Dendritic cell treated with granulocyte-macrophage colony-stimulating factor and Interleukin-4, amounts not matched to agents 40 ng/mL and 50 ng/mL, for 4 days (primary cell): Measurements from ENCODE around the gene MYOM1.
A peak's percentile ranks its signal among the peaks of the same experiment; 100 is the strongest.
"Not testable (repeated sequence)": the region's sequence is repeated elsewhere in the genome, so short reads cannot be mapped to it uniquely, and the experiment has no call there.

Experiments
- H3K27ac Mint-ChIP-seq: one replicate; pipeline ENCODE4 v1.8.0; 2022; ENCODE audit warnings: mild to moderate bottlenecking, mixed read lengths
- H3K27me3 Mint-ChIP-seq: one replicate; pipeline ENCODE4 v1.8.0; 2022; ENCODE audit warnings: mild to moderate bottlenecking, mixed read lengths
- H3K36me3 Mint-ChIP-seq: one replicate; pipeline ENCODE4 v1.8.0; 2022; ENCODE audit warnings: low read depth, mixed read lengths
- H3K4me1 Mint-ChIP-seq: one replicate; pipeline ENCODE4 v1.8.0; 2022; ENCODE audit warnings: low read depth, mixed read lengths
- H3K4me3 Mint-ChIP-seq: one replicate; pipeline ENCODE4 v1.8.0; 2022; ENCODE audit warnings: mild to moderate bottlenecking, moderate library complexity, mixed read lengths
- H3K9me3 Mint-ChIP-seq: one replicate; pipeline ENCODE4 v1.8.0; 2022; ENCODE audit warnings: mixed read lengths
- intact Hi-C: fragments of 100-400 bp; cut with micrococcal nuclease; formaldehyde crosslinking; loops from one replicate; pipeline ENCODE4 v1.15.0; 2022

The MYOM1 gene

DNA sequence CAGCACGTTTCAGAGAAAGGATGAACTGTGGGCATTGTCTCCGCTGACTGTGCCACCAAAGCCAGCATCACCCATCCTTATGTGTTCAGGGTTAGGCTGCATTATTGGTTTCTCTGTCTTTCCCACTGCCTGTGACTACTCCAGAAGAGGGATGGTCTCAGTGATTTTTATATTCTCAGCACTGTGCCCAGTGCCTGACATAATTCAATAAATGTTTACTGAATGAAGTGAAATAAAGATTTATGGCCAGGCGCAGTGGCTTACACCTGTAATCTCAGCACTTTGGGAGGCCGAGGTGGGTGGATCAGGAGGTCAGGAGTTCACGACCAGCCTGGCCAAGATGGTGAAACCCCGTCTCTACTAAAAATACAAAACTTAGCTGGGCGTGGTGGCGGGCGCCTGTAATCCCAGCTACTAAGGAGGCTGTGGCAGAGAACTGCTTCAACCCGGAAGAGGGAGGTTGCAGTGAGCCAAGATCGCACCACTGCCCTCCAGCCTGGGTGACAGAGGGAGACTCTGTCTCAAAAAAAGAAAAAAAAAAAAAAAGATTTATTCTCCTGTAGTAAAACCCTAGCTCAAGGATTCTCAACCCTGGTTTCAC is 21.4 kb downstream of the MYOM1 start:
- H3K27ac Mint-ChIP-seq, H3K36me3 Mint-ChIP-seq, H3K4me3 Mint-ChIP-seq, intact Hi-C loops, H3K9me3 Mint-ChIP-seq, H3K4me1 Mint-ChIP-seq, H3K27me3 Mint-ChIP-seq: not testable (repeated sequence)

DNA sequence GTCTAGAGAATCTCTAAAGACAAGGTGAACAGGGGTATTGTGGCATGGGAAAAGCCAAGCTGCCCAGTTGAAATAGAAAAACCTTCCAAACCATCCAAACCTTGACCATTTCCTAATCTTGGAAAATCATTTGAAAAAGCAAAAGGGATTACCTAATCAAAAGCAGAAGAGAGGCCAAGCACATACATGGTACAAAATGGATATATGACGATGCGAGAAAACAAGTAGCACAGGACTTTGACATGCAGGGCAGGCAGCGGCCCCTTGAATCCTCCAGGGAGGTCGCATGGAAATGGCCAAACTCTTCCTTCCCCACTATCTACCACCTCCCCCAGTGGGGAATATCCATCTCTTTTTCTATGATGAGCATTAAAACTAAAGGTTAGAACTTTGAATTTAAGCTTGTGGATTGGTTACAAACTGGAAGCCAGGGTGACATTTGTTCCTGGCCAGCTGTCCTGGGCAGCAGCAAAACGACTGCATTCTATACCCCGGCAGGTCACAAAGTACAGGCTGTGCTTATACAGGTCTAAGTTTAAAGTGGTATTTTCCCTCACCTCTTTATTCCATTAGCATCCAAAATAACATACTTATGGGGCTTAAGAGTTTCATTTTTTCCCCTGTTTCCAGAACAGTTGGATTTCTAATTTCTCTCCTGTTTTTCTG is 24.7 kb downstream of the MYOM1 start:
- no peak overlapping the region for H3K27ac Mint-ChIP-seq
- no peaks in the 10 kb centered on the region for H3K9me3 Mint-ChIP-seq
- peaks cover 8% of the 10 kb centered on the region for H3K4me1 Mint-ChIP-seq

DNA sequence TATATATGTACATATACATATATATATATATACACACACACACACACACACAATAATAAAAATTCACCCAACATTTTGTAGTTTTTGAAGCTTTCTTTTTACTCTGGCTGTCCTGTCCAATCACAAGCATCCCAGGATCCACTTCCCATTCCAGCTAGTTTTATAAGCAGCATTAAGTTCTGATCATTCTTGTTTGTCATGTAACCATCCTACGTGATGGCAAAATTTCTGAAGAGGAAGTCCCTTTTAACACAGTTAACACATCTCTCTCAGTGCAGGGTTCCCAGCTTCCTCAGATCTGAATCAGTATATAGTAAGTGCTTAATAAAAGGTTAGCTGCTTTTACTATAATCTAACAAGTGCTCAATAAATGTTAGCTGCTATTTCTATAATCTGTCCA is 26.4 kb downstream of the MYOM1 start:
- Mint-ChIP-seq H3K4me3 (no peak overlapping the region), H3K9me3 (no peaks in the 10 kb centered on the region), H3K4me1 (peaks cover 8% of the 10 kb centered on the region), H3K36me3 (peaks cover 5% of the 10 kb centered on the region), H3K27me3 (no peaks in the 10 kb centered on the region), H3K27ac (no peak overlapping the region)
- intact Hi-C loops, result loop anchor here (5.0 kb wide), 1 partner anchor 46 kb away; no protein-coding TSS in a partner anchor

More for the DNA sequence above, 24.7 kb downstream of the MYOM1 start:
- intact Hi-C loops, result loop anchor here (5.0 kb wide), 1 partner anchor 48 kb away; no protein-coding TSS in a partner anchor
- H3K27me3 Mint-ChIP-seq, result no peaks in the 10 kb centered on the region
- no peak overlapping the region for H3K4me3 Mint-ChIP-seq
- no peaks in the 10 kb centered on the region for H3K36me3 Mint-ChIP-seq

DNA sequence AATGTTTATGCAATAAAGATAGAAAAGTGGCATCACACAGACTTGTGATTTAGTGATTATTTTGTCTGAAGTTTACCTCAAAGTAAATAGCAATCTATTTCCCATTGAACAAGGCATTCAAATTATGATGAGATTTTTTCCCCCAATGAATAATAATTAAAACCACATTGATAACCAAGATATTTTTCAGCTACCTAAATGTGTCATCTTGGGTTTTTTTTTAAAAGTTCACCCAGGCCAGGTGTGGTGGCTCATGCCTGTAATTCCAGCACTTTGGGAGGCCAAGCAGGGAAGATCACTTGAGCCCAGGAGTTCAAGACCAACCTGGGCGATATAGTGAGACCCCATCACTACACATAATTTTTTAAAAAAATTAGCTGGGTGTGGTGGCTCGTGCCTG is 27.0 kb downstream of the MYOM1 start:
- Mint-ChIP-seq H3K9me3 (no peaks in the 10 kb centered on the region), H3K4me3 (no peak overlapping the region), H3K27ac (no peak overlapping the region), H3K27me3 (no peaks in the 10 kb centered on the region), H3K4me1 (peaks cover 8% of the 10 kb centered on the region), H3K36me3 (peaks cover 7% of the 10 kb centered on the region)
- intact Hi-C loops, result loop anchor here (5.0 kb wide), 1 partner anchor 45 kb away; no protein-coding TSS in a partner anchor

DNA sequence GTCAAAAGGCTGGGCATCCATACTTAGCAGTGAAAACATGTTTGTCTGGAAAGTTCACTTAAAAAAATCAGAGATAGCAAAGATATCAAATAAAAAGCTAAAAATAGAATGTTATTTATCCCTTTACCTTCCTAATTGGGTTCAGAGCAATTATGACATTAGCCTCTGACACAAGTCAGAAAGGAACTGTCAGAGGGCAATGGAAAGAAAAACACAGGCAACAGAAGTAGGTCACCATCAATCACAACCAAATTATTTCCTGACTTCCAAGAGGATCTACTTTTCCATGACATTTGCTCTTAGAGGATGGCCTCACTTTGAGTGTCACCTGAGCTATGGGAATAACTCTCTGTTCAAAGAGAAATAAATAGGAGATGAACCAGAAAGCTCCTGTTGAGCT is 27.5 kb downstream of the MYOM1 start:
- H3K27me3 Mint-ChIP-seq, result no peaks in the 10 kb centered on the region
- no peak overlapping the region for H3K27ac Mint-ChIP-seq
- H3K36me3 Mint-ChIP-seq, result peaks cover 7% of the 10 kb centered on the region
- H3K9me3 Mint-ChIP-seq, result no peaks in the 10 kb centered on the region
- H3K4me1 Mint-ChIP-seq, result peaks cover 8% of the 10 kb centered on the region
- no peak overlapping the region for H3K4me3 Mint-ChIP-seq
- intact Hi-C loops, result loop anchor here (5.0 kb wide), 1 partner anchor 45 kb away; no protein-coding TSS in a partner anchor

DNA sequence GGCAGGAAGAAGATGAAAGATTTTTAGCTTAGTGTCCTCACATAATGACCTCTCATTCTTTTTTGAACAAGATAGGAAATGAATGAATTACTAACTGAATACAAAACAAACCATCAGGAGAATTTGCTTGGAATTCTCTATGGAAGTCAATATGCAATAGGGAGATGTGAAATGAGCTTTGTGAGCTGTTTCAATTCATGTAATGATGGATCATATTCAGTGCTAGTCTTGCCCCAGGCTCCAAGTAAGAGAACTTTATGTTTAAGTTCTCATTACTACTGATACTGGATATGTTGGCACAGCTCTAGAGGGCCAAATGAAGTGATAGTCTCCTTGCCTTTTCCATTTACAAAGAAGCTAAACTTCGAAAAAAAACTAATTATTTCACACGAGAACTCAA is 29.2 kb downstream of the MYOM1 start:
- peaks cover 8% of the 10 kb centered on the region for H3K4me1 Mint-ChIP-seq
- H3K27ac Mint-ChIP-seq, result no peak overlapping the region
- no peak overlapping the region for H3K4me3 Mint-ChIP-seq
- no peaks in the 10 kb centered on the region for H3K9me3 Mint-ChIP-seq
- H3K36me3 Mint-ChIP-seq, result peaks cover 14% of the 10 kb centered on the region
- intact Hi-C loops, result loop anchor here (5.0 kb wide), 1 partner anchor 43 kb away; no protein-coding TSS in a partner anchor
- no peaks in the 10 kb centered on the region for H3K27me3 Mint-ChIP-seq

DNA sequence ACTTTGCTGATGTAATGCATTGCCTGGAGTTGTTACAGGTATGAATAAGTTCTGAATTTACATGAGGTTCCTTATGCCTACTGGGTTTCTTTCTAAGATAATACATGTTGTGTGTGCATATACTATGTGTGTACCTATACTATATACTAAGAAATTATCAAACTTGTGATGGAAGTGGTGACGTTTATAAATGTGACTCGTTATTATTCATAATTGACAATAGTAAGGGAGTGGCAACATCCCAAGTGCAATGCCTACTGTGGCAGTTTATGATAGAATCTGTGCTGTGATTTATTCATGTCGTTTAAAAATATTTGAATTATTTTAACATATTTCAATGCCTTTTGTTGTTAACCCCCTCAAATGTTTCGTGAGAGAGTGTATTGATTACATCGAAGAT is 29.9 kb downstream of the MYOM1 start:
- Mint-ChIP-seq H3K4me1 (peaks cover 8% of the 10 kb centered on the region), H3K27me3 (no peaks in the 10 kb centered on the region), H3K9me3 (no peaks in the 10 kb centered on the region), H3K27ac (no peak overlapping the region), H3K36me3 (peaks cover 14% of the 10 kb centered on the region), H3K4me3 (no peak overlapping the region)
- intact Hi-C loops, result loop anchor here (5.0 kb wide), 1 partner anchor 43 kb away; no protein-coding TSS in a partner anchor

DNA sequence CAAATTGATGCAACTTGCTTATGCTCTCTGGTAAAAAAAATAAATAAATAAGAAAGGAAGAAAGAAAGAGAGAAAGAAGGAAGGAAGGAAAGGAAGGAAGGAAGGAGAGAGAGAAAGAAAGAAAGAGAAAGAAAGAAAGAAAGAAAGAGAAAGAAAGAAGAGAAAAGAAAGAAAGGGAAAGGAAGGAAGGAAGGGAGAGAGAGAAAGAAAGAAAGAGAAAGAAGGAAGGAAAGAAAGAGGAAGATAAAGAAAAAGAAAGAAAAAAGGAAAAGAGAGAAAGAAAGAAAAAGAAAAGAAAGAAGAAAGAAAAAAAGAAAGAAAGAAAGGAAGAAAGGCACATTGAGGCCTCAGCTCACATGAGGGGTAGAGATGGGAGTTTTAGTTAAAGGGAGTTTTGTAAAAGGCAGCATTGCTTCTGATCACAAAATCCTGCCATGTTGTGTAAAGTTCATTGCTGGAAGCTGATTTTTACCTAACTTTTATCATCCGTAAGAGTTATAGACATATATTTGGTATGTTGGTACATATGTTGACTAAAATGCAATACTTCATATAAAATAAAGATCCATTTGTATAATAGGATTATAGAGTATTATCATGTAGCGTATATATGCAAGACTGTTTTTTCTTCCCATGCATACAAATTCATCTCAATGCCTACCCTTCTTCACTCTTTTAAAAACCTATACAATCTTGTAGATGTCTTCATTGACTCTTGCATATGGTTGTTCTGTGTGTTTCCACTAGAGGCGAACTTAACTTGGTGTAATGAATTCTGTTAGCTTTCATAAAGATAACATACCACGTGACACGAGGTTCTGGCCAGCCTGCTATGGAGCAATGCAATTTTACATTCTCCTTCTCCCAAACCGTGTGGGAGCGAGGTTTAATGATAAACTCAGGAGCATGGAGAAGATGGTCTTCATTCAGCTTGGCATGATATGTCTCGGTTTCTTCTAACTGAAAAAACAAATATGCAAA is 32.8 kb downstream of the MYOM1 start:
- no peaks in the 10 kb centered on the region for H3K9me3 Mint-ChIP-seq
- H3K36me3 Mint-ChIP-seq, result peaks cover 14% of the 10 kb centered on the region
- no peaks in the 10 kb centered on the region for H3K27me3 Mint-ChIP-seq
- intact Hi-C loops, result no loop called here
- H3K4me1 Mint-ChIP-seq, result no peaks in the 10 kb centered on the region
- H3K27ac Mint-ChIP-seq, result no peak overlapping the region
- H3K4me3 Mint-ChIP-seq, result no peak overlapping the region

DNA sequence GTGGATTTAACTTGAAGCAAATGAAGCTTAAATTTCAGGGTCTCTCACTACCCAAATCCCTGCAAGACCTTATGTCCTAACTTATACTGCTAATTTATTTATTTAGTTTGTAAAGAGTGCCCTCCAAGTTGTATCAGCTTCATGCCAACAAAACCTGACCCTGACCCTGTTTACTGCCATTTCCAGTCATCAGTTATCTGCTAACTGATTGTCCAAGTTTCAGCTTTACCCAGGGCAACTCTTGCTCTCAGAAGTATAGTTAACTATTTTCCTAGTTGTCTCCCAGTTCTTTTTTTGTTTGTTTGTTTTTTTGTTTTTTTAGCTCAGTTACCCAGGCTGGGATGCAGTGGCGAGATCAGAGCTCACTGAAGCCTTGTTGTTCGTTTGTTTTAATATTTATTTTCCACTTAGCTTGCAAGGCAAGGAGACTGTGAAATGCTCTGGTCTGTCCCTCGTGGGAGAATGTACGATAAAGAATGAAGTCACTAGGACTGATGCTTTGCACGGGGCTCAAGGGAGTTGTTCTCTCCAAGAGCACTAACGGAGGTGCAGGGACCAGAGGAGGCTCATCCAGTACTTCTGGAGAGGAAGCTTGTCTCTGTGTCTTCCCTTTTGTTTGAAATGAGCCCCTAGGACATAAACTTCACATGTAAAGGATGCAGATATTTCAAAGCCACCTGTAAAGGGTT is 35.3 kb downstream of the MYOM1 start:
- peaks cover 9% of the 10 kb centered on the region for H3K4me1 Mint-ChIP-seq
- no peaks in the 10 kb centered on the region for H3K27me3 Mint-ChIP-seq
- intact Hi-C loops, result no loop called here
- H3K27ac Mint-ChIP-seq, result peak overlapping the region; percentile 65
- H3K4me3 Mint-ChIP-seq, result no peak overlapping the region
- H3K36me3 Mint-ChIP-seq, result peaks cover 14% of the 10 kb centered on the region
- no peaks in the 10 kb centered on the region for H3K9me3 Mint-ChIP-seq

DNA sequence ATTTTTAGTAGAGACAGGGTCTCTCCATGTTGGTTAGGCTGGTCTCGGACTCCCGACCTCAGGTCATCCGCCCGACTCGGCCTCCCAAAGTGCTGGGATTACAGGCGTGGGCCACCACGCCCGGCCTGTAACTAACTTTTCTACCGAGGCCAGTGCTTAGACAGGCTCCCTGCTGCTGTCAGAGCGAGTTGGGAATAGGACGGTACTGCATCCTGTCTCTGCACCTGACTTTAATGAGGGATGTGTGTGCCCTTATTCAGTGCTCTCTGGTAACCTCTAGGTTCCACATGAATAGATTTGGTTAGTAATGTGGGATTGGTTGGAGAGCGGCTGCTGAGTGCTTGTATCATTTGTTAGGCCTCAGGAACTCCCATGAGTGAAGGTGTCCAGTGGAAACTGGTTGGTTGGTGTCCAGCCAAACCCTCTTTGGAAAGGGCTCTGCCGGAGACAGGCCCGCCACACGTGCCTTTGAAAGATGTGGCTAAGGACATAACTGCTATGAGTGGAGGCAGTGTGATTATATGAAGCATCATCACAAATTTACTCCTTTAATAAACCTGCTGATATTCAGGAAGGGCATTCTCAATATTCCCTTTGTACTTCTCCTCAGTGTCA is 36.6 kb downstream of the MYOM1 start:
- peaks cover 7% of the 10 kb centered on the region for H3K36me3 Mint-ChIP-seq
- no peaks in the 10 kb centered on the region for H3K27me3 Mint-ChIP-seq
- no peaks in the 10 kb centered on the region for H3K9me3 Mint-ChIP-seq
- intact Hi-C loops, result no loop called here
- no peak overlapping the region for H3K27ac Mint-ChIP-seq
- no peak overlapping the region for H3K4me3 Mint-ChIP-seq
- peaks cover 21% of the 10 kb centered on the region for H3K4me1 Mint-ChIP-seq

DNA sequence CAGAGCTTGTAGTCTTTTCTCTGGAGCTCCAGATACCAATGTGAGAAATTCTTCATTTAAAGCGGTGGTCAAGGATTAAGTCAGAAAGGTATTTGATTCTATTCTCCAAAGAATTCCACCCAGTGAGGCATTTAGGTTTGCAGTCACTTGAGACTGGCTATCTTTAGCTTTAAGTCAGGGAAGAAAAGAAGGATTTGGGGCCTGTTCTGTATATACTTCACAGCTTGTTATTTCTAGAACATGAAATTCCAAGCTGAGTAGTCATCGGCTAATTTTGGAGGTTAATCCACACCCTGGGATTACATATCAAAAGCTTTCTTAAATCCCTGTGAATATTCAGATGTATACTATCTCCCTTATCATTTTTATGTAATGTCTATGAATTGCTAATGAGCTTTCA is 39.4 kb downstream of the MYOM1 start:
- peak overlapping the region; percentile 94 for H3K27ac Mint-ChIP-seq
- no peaks in the 10 kb centered on the region for H3K9me3 Mint-ChIP-seq
- peaks cover 30% of the 10 kb centered on the region for H3K4me1 Mint-ChIP-seq
- intact Hi-C loops, result no loop called here
- no peaks in the 10 kb centered on the region for H3K27me3 Mint-ChIP-seq
- no peak overlapping the region for H3K4me3 Mint-ChIP-seq
- no peaks in the 10 kb centered on the region for H3K36me3 Mint-ChIP-seq

DNA sequence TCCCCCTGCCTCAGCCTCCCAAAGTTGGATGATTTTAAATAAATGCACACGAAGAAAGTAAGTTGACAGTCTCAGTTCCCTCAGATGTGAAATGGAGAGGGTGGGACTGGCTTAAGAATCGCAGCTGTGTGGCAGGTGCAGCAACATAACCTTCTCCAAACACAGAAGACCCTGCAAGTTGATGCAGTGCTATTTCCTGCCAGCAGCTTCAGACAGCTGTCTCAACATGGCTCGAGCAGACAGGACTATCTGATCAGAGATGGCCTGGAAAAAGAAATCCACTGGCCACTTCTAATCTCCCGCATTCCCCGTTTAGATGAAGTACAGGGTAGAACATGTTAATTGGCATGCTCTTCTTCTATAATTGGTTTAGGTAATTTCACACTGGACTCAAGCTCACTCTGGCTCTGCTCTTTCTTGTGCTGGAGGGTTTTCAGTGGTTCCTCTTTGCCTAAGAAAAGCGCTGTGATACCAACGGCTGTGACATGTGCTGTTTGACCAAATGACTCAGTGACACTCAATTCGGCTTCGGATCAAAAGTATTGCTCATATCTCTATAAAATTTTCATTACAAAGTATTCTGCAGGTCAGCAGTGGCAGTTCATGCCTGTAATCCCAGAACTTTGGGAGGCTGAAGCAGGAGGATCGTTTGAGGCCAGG is 40.2 kb downstream of the MYOM1 start:
- no peak overlapping the region for H3K4me3 Mint-ChIP-seq
- H3K36me3 Mint-ChIP-seq, result no peaks in the 10 kb centered on the region
- H3K27me3 Mint-ChIP-seq, result no peaks in the 10 kb centered on the region
- intact Hi-C loops, result loop anchor here (2.0 to 5.0 kb wide), 3 partner anchors 67 to 483 kb away; partner anchors contain the start of gene MYL12A
- H3K27ac Mint-ChIP-seq, result peak overlapping the region; percentile 94
- peaks cover 37% of the 10 kb centered on the region for H3K4me1 Mint-ChIP-seq
- H3K9me3 Mint-ChIP-seq, result no peaks in the 10 kb centered on the region
